ENCODE measurements around the gene TTLL13. TPM values are rescaled to one million over a fixed set of nuclear protein-coding genes. Genes with fewer than 3 reads are reported as not detected.
A peak's percentile ranks its signal among the peaks of the same experiment; 100 is the strongest.
"Not testable (repeated sequence)": the region's sequence is repeated elsewhere in the genome, so short reads cannot be mapped to it uniquely, and the experiment has no call there.

TTLL13 gene
- total RNA-seq, 1 donor from 2014 or later: not detected

DNA sequence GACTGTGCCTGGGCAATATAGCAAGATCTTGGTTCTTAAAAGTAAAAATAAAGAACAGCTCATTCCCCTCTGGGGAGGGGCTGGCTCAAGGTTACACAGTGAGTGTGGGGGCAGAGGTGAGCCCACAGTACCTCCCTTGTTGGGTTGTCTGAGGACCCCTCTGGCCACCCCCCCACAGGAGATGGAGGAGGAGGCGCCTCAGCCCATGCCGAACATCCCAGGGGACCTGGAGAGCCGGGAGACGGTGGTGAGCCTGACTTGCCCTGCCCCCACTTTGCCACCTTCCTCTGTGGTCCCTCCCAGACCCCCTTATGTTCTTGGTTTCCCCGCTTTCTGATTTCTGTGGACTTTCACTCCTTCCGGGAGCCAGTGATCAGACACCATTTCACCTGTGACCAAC is 44.8 kb downstream of the TTLL13 start:
- Mint-ChIP-seq H3K4me3 (ENCODE audit: unreplicated experiment) (no peak overlapping the region), H3K27ac (ENCODE audit: unreplicated experiment) (no peak overlapping the region), H3K36me3 (ENCODE audit: low read depth) (no peaks in the 10 kb centered on the region), H3K9me3 (ENCODE audit: low read depth) (no peaks in the 10 kb centered on the region), H3K27me3 (ENCODE audit: low read depth) (no peaks in the 10 kb centered on the region), H3K4me1 (ENCODE audit: low read depth) (peaks cover 13% of the 10 kb centered on the region)
- DNase-seq (ENCODE audit: low spot score): no peak
- TF ChIP-seq, protein P1, sequence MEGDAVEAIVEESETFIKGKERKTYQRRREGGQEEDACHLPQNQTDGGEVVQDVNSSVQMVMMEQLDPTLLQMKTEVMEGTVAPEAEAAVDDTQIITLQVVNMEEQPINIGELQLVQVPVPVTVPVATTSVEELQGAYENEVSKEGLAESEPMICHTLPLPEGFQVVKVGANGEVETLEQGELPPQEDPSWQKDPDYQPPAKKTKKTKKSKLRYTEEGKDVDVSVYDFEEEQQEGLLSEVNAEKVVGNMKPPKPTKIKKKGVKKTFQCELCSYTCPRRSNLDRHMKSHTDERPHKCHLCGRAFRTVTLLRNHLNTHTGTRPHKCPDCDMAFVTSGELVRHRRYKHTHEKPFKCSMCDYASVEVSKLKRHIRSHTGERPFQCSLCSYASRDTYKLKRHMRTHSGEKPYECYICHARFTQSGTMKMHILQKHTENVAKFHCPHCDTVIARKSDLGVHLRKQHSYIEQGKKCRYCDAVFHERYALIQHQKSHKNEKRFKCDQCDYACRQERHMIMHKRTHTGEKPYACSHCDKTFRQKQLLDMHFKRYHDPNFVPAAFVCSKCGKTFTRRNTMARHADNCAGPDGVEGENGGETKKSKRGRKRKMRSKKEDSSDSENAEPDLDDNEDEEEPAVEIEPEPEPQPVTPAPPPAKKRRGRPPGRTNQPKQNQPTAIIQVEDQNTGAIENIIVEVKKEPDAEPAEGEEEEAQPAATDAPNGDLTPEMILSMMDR (IDR thresholded peaks at IDR 0.05): no peak

DNA sequence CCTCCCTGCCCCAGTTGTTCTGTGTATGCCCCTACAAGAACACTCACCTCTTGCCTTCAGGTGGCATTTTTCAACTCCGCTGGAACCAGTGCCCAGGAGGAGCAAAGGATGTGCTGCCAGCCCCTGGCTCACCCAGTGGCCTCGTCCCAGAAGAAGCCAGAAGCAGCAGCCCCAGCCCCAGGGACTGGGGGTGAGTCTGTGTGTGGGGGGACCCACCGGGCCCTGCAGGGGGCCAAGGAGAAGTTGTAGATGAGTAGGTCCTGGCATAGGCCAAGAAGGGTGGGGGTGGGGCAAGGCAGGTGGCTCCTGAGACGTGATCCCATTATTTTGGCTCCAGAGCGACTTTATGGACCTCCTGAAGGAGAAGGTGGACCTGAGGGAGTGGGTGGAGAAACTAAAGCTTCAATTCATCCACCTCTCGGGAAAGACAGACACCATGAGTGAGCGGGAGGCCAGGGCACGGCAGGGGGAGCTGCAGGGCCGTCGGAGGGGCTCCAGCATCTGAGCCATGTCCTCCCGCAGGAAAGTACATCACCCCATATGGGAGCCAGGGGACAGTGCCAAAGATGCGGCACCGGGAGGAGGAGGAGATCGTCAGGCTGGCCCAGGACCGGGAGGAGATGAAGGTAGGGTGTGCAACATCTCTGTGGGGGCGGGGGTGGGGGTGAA is 45.4 kb downstream of the TTLL13 start:
- TF ChIP-seq, protein P1 (IDR thresholded peaks at IDR 0.05): no peak
- H3K9me3 Mint-ChIP-seq (ENCODE audit: low read depth): no peaks in the 10 kb centered on the region
- H3K36me3 Mint-ChIP-seq (ENCODE audit: low read depth): no peaks in the 10 kb centered on the region
- H3K27ac Mint-ChIP-seq (ENCODE audit: unreplicated experiment): no peak overlapping the region
- H3K4me1 Mint-ChIP-seq (ENCODE audit: low read depth): peaks cover 13% of the 10 kb centered on the region
- DNase-seq (ENCODE audit: low spot score): no peak
- no peaks in the 10 kb centered on the region for H3K27me3 Mint-ChIP-seq (ENCODE audit: low read depth)
- no peak overlapping the region for H3K4me3 Mint-ChIP-seq (ENCODE audit: unreplicated experiment)

DNA sequence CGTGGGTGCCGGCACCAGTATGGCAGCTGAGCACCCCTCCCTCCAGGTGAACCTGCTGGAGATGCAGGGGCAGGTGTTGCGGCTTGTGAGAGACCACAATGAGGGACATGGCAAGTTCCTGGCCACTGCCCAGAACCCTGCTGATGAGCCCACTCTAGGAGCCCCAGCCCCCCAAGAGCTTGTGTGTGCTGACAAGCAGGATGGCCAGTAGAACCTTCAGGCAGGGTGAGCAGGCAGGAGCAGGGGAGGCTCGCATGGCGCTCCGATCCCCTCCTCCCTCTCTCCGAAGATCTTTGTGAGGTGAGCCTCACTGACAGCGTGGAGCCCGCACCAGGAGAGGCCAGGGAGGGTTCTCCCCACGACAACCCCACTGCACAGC is 45.9 kb downstream of the TTLL13 start:
- H3K36me3 Mint-ChIP-seq (ENCODE audit: low read depth): no peaks in the 10 kb centered on the region
- H3K4me3 Mint-ChIP-seq (ENCODE audit: unreplicated experiment): no peak overlapping the region
- no peak for DNase-seq (ENCODE audit: low spot score)
- no peaks in the 10 kb centered on the region for H3K27me3 Mint-ChIP-seq (ENCODE audit: low read depth)
- no peak overlapping the region for H3K27ac Mint-ChIP-seq (ENCODE audit: unreplicated experiment)
- TF ChIP-seq, protein P1 (IDR thresholded peaks at IDR 0.05): no peak
- no peaks in the 10 kb centered on the region for H3K9me3 Mint-ChIP-seq (ENCODE audit: low read depth)
- H3K4me1 Mint-ChIP-seq (ENCODE audit: low read depth): peaks cover 13% of the 10 kb centered on the region

DNA sequence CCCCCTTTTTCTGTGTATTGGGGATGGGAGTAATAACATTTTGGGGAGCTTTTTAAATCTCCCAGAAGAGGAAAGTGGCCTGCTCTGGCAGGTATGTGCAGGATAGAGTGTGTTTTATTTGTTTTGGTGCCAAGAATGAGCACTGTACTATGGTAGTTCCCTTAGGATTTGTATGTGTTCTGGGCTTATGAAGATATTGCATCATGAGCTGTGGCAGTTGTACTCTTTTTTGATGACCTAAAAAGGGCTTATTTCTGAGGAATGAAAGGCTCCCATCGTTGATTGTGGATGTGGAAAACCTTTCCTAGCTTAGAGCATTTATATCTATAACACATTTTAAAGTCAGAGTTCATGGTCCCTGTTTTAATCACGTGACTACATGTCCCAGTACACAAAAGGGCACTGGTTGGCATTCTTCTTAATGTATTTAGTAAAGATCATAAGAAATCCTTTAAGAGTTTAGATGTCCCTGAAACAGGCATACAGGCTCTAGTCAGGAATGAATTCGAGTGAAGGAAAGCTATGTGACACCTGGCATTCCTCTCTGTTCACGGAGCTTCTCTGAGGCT is 47.0 kb downstream of the TTLL13 start:
- H3K36me3 Mint-ChIP-seq (ENCODE audit: low read depth); H3K27me3 Mint-ChIP-seq (ENCODE audit: low read depth); H3K9me3 Mint-ChIP-seq (ENCODE audit: low read depth); DNase-seq (ENCODE audit: low spot score); H3K4me3 Mint-ChIP-seq (ENCODE audit: unreplicated experiment): not testable (repeated sequence)
- peak overlapping the region; percentile 54 for H3K27ac Mint-ChIP-seq (ENCODE audit: unreplicated experiment)
- H3K4me1 Mint-ChIP-seq (ENCODE audit: low read depth): peaks cover 17% of the 10 kb centered on the region

DNA sequence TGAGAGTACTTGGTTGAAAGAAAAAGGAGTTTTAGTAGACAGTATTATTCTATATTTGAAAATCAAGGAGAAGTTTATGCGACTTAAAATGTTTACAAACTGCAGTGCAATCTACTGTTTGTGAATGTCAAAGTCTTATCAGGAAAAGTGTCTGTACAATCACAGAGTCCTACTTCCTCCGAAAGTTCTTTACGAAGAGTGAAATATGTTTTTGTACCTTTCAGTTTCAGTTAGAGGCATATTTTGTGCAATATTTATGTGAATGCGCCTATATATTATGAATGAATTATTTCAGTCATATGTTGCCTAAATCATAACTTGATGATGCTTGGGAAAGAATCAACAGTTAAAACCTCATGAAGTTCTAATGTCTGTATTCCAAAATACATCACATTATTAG is 47.7 kb downstream of the TTLL13 start:
- Mint-ChIP-seq H3K4me3 (ENCODE audit: unreplicated experiment) (no peak overlapping the region), H3K4me1 (ENCODE audit: low read depth) (peaks cover 22% of the 10 kb centered on the region), H3K9me3 (ENCODE audit: low read depth) (no peaks in the 10 kb centered on the region), H3K27ac (ENCODE audit: unreplicated experiment) (no peak overlapping the region), H3K36me3 (ENCODE audit: low read depth) (no peaks in the 10 kb centered on the region), H3K27me3 (ENCODE audit: low read depth) (no peaks in the 10 kb centered on the region)
- DNase-seq (ENCODE audit: low spot score): no peak
- TF ChIP-seq, protein P1 (IDR thresholded peaks at IDR 0.05): no peak

DNA sequence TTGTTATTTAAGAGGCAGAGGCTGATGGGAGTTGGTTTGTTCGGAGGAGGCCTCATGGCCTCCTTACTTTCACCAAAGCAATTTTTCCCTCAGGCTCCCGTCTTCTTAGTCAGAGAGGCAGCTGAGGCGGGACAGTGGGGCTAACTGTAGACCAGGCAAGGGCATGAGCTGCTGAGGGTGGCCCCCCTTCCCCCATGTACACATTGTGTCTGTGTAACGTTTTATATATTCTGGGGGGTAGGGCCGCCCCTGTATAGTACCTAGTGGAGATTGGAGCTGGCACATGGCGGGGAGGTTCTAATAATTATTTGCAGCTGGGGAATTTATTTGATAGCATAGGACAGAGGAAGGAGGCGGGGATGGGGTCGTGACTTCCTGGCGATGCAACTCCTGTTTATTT is 51.2 kb downstream of the TTLL13 start:
- Mint-ChIP-seq H3K9me3 (ENCODE audit: low read depth) (no peaks in the 10 kb centered on the region), H3K36me3 (ENCODE audit: low read depth) (no peaks in the 10 kb centered on the region), H3K4me1 (ENCODE audit: low read depth) (peaks cover 19% of the 10 kb centered on the region), H3K4me3 (ENCODE audit: unreplicated experiment) (no peak overlapping the region), H3K27ac (ENCODE audit: unreplicated experiment) (no peak overlapping the region), H3K27me3 (ENCODE audit: low read depth) (no peaks in the 10 kb centered on the region)
- DNase-seq (ENCODE audit: low spot score): no peak
- TF ChIP-seq, protein P1 (IDR thresholded peaks at IDR 0.05): no peak

All from chondrocyte (in vitro differentiated cells).